Lung (tissue), 12 donors: Measurements from ENCODE around the gene FAM83E. TPM values are rescaled to one million over a fixed set of nuclear protein-coding genes. Genes with fewer than 3 reads are reported as not detected.

Source experiments
- ATAC-seq: fragments of 200-7000 bp; cut with Tn5 transposase; one replicate; pipeline ENCODE4 v1.9.1; 2020; ENCODE audit warnings: moderate number of reproducible peaks; ENCODE audit not compliant: insufficient read depth, low FRiP score
- DNase-seq, 3 donors: peaks; one replicate each; pipeline ENCODE4 v3.0.0-alpha.2; 2013 to 2017
- H3K27ac ChIP-seq, 2 donors: one replicate each; pipeline ENCODE4 v1.5.1; 2013; ENCODE audit warnings: mild to moderate bottlenecking in 2 of 2, moderate library complexity in 2 of 2, control low read depth in 1 of 2, inconsistent platforms in 1 of 2, low read depth in 1 of 2, low read length in 1 of 2
- H3K27me3 ChIP-seq, 3 donors: one replicate each; pipeline ENCODE4 v1.5.1; 2013; ENCODE audit warnings: low read length in 2 of 3; ENCODE audit not compliant: control insufficient read depth in 3 of 3, insufficient read depth in 3 of 3
- H3K36me3 ChIP-seq, 4 donors: one replicate each; pipeline ENCODE4 v1.5.1; 2013; ENCODE audit warnings: low read length in 4 of 4, mild to moderate bottlenecking in 1 of 4, moderate library complexity in 1 of 4; ENCODE audit not compliant: control insufficient read depth in 4 of 4, insufficient read depth in 4 of 4
- H3K4me1 ChIP-seq, 5 donors: one replicate each; pipeline ENCODE4 v1.5.1; 2013; ENCODE audit warnings: low read length in 5 of 5, mild to moderate bottlenecking in 2 of 5, moderate library complexity in 1 of 5; ENCODE audit not compliant: control insufficient read depth in 5 of 5, insufficient read depth in 5 of 5
- H3K4me3 ChIP-seq: one replicate; pipeline ENCODE4 v1.5.1; 2013; ENCODE audit warnings: mild to moderate bottlenecking, control low read depth, moderate library complexity
- H3K9ac ChIP-seq, 2 donors: one replicate each; pipeline ENCODE4 v1.5.1; 2013; ENCODE audit warnings: low read length in 2 of 2, control low read depth in 1 of 2; ENCODE audit not compliant: insufficient read depth in 1 of 2
- H3K9me3 ChIP-seq, 4 donors: one replicate each; pipeline ENCODE4 v1.5.1; 2013; ENCODE audit warnings: low read length in 3 of 4, mild to moderate bottlenecking in 1 of 4, moderate library complexity in 1 of 4; ENCODE audit not compliant: control insufficient read depth in 4 of 4, insufficient read depth in 3 of 4
- WGBS, 2 donors: extraction: QIAGEN DNeasy Blood & Tissue Kit; methylation state at CpG; one replicate each; pipeline ENCODE4 v1.1.7; 2013; 5-methylcytosine and 5-hydroxymethylcytosine counted together
- polyA plus RNA-seq, 2 donors: library from polyadenylated mRNA; stranded (reverse); fragments of 200-250 nt; gene quantifications; one replicate each; pipeline ENCODE4 v1.2.1, GENCODE V29; 2013
- total RNA-seq, 2 donors: library from RNA; depleted of rRNA in 1 of 2; stranded (reverse); fragments of >200 nt in 1 of 2; gene quantifications; one replicate each; pipeline ENCODE4 v1.2.1, GENCODE V29; 2014 to 2021
- TF ChIP-seq, protein P1 (sequence below): IDR thresholded peaks from 2 replicates; pipeline ENCODE4 v1.5.1; 2012; ENCODE audit warnings: mild to moderate bottlenecking; ENCODE audit errors: control extremely low read depth, extremely low read depth
- donor health status: control.
- donor health status: control.
- donor health status: Bipolar disorder and iron deficiency.
- donor health status: healthy.
- donor health status: DM: yes; HTN: yes; CAD: no.

Gene FAM83E
- total and polyA plus RNA-seq, 4 donors, result 22.2 to 43.8 (median 36.7) TPM

GRCh38 chr19:48623556-48624066 is 8.7 kb upstream of the FAM83E start:
- H3K27ac ChIP-seq, result peak overlapping the region; percentile 35 to 85
- 35 to 39% methylated on average over 8 of the region's 8 CpGs for WGBS, 2 donors
- no peaks in the 10 kb centered on the region for H3K27me3 ChIP-seq
- TF ChIP-seq, protein P1, sequence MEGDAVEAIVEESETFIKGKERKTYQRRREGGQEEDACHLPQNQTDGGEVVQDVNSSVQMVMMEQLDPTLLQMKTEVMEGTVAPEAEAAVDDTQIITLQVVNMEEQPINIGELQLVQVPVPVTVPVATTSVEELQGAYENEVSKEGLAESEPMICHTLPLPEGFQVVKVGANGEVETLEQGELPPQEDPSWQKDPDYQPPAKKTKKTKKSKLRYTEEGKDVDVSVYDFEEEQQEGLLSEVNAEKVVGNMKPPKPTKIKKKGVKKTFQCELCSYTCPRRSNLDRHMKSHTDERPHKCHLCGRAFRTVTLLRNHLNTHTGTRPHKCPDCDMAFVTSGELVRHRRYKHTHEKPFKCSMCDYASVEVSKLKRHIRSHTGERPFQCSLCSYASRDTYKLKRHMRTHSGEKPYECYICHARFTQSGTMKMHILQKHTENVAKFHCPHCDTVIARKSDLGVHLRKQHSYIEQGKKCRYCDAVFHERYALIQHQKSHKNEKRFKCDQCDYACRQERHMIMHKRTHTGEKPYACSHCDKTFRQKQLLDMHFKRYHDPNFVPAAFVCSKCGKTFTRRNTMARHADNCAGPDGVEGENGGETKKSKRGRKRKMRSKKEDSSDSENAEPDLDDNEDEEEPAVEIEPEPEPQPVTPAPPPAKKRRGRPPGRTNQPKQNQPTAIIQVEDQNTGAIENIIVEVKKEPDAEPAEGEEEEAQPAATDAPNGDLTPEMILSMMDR, result no peak
- no peak for ATAC-seq
- H3K36me3 ChIP-seq, result peaks cover 0 to 13% (median 2%) of the 10 kb centered on the region in 4 donors
- no peaks in the 10 kb centered on the region for H3K9me3 ChIP-seq
- H3K9ac ChIP-seq, result peak overlapping the region; percentile 51 to 87
- peaks cover 0 to 24% (median 6%) of the 10 kb centered on the region in 5 donors for H3K4me1 ChIP-seq
- peak in 1 of 3 donors; percentile 59 for DNase-seq
- no peak overlapping the region for H3K4me3 ChIP-seq

- WGBS, 2 donors, result 31 to 34% methylated on average over 6 of the region's 6 CpGs
- peak overlapping the region; percentile 86 to 96 for H3K27ac ChIP-seq
- peak overlapping the region; percentile 60 for H3K4me3 ChIP-seq
- peaks cover 9 to 55% (median 22%) of the 10 kb centered on the region in 5 donors for H3K4me1 ChIP-seq
- TF ChIP-seq, protein P1, result no peak
- peaks cover 13 to 36% (median 23%) of the 10 kb centered on the region in 4 donors for H3K36me3 ChIP-seq
- no peaks in the 10 kb centered on the region for H3K27me3 ChIP-seq
- H3K9me3 ChIP-seq, result no peaks in the 10 kb centered on the region
- peak overlapping the region; percentile 76 to 95 for H3K9ac ChIP-seq
- no peak for ATAC-seq
- DNase-seq, result peak in 2 of 3 donors; percentile 53
Observed at GRCh38 chr19:48619692-48620585, 5.1 kb upstream of the FAM83E start.

DNA sequence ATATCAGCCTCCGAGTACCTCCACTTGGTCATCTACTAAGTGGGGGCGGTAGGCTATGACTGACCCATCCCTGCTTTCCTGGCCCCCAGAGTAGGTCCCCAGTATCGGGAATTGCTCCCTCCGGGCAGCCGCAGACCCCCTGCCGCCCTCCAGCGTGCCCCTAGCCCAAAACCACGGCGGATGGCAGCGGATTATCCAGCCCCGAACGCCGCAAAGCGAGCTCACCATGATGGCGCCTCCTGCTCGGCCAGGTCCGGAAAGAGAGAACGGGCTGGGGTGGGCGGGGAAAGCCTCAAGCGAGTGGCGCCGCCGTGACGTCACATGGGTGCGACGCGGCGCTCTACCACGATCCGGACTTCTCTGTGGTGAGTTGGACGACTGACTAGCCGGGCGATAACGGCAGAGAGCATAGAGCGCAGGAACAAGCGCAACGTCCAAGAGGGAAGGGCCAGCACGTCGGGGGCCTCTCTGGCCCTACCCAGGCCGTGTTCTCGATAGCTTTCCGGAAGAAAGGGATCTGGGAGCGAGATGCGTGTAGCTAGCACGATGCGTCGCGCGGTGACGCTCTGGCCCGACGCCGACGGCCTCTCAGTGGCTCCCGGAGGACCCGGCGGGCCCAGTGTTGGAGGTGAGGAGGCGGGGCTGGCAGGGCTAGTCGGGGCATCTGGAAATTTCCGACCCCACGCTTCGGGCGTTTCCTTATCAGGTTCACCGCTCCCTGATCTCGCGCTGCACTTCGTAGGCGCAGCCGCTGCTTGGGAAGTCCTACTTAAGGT is 4.2 kb upstream of the FAM83E start, which contains the start of the genes RPL18 and SPHK2:
RPL18 (minus strand) TSS at position 263 of the 776 bp plus-strand sequence; CDS start at position 228, 35 bp downstream.
SPHK2 (plus strand) TSS at position 591 of the 776 bp plus-strand sequence. CDS start 1,009 bp downstream, outside the sequence.
- TF ChIP-seq, protein P1, result no peak
- ATAC-seq (peak; percentile 87), DNase-seq (peak; percentile 100)
- H3K9me3 ChIP-seq, result no peaks in the 10 kb centered on the region
- peak within 1 kb of the TSS; percentile 93 for H3K4me3 ChIP-seq
- no peaks in the 10 kb centered on the region for H3K27me3 ChIP-seq
- H3K27ac ChIP-seq, result peak within 1 kb of the TSS; percentile 86 to 96
- peaks cover 5 to 51% (median 19%) of the 10 kb centered on the region in 5 donors for H3K4me1 ChIP-seq
- WGBS, 2 donors, result 0 to 1% methylated on average over 69 of the region's 69 CpGs
- peaks cover 13 to 38% (median 24%) of the 10 kb centered on the region in 4 donors for H3K36me3 ChIP-seq
- peak within 1 kb of the TSS; percentile 97 to 99 for H3K9ac ChIP-seq
